GM18526 (cell line): ENCODE results near the gene SRGAP2.
"Not testable (repeated sequence)": the region's sequence is repeated elsewhere in the genome, so short reads cannot be mapped to it uniquely, and the experiment has no call there.

Experiments
- POLR2A ChIP-seq: IDR thresholded peaks from 3 replicates; pipeline ENCODE4 v1.6.1; 2011; ENCODE audit not compliant: insufficient read length; ENCODE audit errors: extremely low read depth

SRGAP2 gene

DNA sequence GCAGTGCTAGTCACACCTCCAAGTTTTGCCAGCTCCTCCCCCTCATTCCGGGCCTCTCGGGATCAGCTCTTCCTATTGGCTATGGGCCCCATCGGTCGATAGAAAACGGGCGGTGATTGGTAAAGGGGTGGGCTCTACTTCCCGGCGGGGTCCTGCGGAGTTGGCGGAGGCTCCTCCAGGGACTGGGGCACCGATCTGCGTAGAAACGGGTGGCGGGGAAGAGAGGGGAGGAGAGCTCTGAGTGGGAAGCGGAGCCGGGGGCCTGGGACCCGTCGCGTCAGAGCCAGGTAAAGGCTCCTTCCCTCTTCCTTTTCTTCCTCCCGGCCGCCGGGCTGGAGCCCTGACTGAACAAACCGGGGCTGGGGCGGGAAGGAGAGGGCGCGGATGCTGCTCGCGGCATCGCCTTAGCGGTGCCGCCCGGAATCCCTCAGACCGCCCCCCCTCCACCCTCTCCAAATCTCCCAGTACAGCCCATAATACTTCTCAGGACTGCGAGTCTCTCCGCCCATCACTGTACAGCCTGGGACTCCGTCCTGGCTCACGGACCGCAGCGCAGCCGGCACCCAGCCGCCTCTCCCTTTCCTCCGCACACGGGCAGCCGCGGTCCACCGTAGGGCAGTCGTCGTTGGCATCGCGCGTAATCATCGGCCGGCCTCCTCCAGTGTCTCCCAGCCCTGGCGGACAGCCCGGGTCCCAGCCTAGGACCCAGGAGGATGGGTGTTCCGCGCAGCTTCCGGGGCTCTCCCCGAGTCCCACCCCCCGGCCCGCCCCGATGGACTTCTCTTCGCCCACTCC lies at the start of gene SRGAP2:
Gene SRGAP2, plus strand, starts transcription at position 178 of the 795 bp plus-strand sequence. CDS start 2,430 bp downstream, outside the sequence.
- not testable (repeated sequence) for TF ChIP-seq POLR2A

DNA sequence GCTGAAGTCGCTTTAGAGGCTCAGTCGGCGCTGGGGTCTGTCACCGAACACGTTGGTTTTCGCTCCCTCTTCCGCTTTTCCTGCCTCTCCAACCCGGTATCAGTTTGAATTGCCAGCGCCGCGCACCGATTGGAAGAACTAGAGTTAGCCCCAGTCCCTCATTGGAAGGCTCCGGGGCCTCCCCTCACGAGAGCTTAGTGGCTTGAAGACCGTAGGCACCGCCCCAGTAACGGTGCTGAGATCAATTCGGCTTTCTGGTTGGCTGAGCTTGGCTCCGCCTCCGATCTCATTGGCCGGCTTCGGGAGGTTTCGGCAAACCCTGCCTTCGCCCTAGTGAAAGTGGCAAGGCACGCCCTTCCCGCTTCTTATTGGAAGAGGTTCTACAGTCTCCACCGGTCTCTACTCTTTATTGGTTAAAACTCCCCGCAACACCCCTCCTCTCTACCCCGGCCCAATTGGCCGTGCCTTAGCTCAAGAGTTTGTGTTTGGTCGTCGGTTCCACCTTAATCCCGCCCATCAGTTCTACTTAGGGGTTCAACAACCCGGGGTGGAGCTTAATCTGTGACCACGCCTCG lies 465 bp upstream of the SRGAP2 start, which contains the start of gene FAM72A:
Gene FAM72A, minus strand, starts transcription at position 51 of the 575 bp plus-strand sequence. CDS start 814 bp downstream, outside the sequence.
- TF ChIP-seq POLR2A = not testable (repeated sequence)
